Large intestine (tissue), 3 donors: ENCODE data around the gene RPP21. TPM values are rescaled to one million over a fixed set of nuclear protein-coding genes. Genes with fewer than 3 reads are reported as not detected.

Source experiments
- DNase-seq, 2 donors: peaks; one replicate each; pipeline versions ENCODE4 v3.0.0 to v3.0.0-alpha.2; 2013
- H3K27ac ChIP-seq: one replicate; pipeline ENCODE4 v1.5.1; 2013; ENCODE audit warnings: low read length
- H3K27me3 ChIP-seq: 2 replicates; pipeline ENCODE4 v1.6.1; 2013; ENCODE audit warnings: low read length; ENCODE audit not compliant: control insufficient read depth, insufficient read depth
- H3K36me3 ChIP-seq: 2 replicates; pipeline ENCODE4 v1.6.1; 2013; ENCODE audit warnings: low read length; ENCODE audit not compliant: control insufficient read depth, insufficient read depth
- H3K4me1 ChIP-seq: one replicate; pipeline ENCODE4 v1.6.1; 2013; ENCODE audit warnings: low read length; ENCODE audit not compliant: control insufficient read depth, insufficient read depth
- H3K4me3 ChIP-seq: one replicate; pipeline ENCODE4 v1.5.1; 2013; ENCODE audit warnings: low read length
- H3K9me3 ChIP-seq: one replicate; pipeline ENCODE4 v1.6.1; 2013; ENCODE audit warnings: mild to moderate bottlenecking, low read depth, low read length, moderate library complexity; ENCODE audit not compliant: control insufficient read depth
- WGBS: methylation state at CpG from one replicate; pipeline ENCODE4 v1.1.5; 2013; ENCODE audit warnings: low lambda C conversion rate; ENCODE audit not compliant: insufficient coverage; 5-methylcytosine and 5-hydroxymethylcytosine counted together
- polyA plus RNA-seq: library from polyadenylated mRNA; unstranded; fragments of 120-200 nt; gene quantifications from one replicate; pipeline ENCODE4 v1.2.1, GENCODE V29; 2013

Gene RPP21
- polyA plus RNA-seq, 1 donor = 64.7 TPM

DNA sequence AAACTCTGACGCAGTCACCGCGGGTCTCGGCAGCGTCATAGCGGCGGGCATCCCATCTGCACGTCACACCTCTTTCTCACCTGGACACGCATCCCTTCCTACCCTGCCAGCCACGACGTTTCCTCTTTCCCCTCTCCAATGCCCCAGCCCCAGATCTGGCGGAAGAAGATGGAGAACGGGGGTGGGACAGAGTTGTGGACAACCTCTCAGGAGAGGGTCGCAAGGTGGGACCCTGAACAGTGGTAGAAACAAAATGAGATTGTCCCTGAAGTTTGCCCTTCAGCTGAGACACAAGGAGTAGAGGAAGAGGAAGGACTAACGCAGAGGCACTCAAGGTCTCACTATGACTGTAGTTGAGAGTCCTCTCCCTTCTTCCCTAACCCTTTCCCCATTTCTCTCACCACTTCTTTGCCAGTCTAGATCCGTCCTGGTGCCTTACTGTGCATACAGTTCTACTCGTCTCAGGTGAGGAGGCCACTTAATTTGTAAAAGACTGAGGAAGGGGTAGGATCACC, 17.7 kb upstream of the RPP21 start:
- DNase-seq = no peak
- H3K4me1 ChIP-seq = peaks cover 15% of the 10 kb centered on the region
- peaks cover 22% of the 10 kb centered on the region for H3K36me3 ChIP-seq

DNA sequence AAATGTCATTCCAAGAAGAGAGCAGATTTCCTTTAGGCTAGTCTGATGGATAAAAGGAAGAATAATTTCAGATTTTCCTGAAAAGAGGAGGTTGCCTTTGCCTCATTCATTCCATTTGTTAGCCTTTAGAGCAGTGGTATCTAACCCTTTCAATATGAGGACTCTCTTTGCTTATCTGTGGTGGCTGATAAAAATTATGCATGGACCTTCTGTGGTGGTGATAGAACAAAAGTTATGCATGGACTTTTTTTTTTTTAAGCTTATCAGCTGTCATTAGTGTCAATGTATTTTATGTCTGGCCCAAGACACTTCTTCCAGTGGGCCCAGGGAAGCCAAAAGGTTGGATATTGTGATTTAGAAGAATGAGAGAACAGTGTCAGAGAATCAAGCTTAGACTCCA, 16.6 kb upstream of the RPP21 start:
- DNase-seq = no peak
- Histone ChIP-seq H3K27ac (no peak overlapping the region), H3K27me3 (no peaks in the 10 kb centered on the region), H3K9me3 (no peaks in the 10 kb centered on the region), H3K4me3 (no peak overlapping the region), H3K4me1 (peaks cover 15% of the 10 kb centered on the region), H3K36me3 (peaks cover 22% of the 10 kb centered on the region)

More for the DNA sequence above, 17.7 kb upstream of the RPP21 start:
- Histone ChIP-seq H3K27me3 (no peaks in the 10 kb centered on the region), H3K4me3 (peak overlapping the region; percentile 85), H3K27ac (peak overlapping the region; percentile 88), H3K9me3 (no peaks in the 10 kb centered on the region)
- no CpG with 5 or more reads among the region's 17 CpGs for WGBS

DNA sequence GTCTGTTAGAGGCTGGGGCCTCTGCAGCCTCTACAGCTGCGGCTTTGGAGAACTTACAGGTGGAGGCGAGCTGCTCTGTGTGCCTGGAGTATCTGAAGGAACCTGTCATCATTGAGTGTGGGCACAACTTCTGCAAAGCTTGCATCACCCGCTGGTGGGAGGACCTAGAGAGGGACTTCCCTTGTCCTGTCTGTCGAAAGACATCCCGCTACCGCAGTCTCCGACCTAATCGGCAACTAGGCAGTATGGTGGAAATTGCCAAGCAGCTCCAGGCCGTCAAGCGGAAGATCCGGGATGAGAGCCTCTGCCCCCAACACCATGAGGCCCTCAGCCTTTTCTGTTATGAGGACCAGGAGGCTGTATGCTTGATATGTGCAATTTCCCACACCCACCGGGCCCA, 15.6 kb upstream of the RPP21 start:
- H3K27ac ChIP-seq = no peak overlapping the region

DNA sequence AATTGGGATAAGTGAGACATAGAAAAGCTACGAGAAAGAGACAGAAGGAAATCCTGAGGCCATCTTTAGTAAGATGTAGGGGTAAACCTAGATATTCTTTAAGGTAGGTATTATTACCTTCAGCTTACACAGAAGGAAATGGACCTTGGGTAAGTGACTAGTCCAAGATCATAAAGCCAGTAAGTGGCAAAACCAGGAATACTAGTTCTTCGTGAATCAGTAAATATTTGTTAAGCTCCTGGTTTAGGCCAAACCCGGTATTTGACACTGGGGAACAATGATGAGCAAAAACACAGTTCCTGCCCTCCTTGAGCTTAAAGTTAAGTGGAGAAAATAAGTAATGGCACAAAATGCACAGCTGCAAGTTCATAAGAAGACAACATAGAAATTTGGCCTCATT, 13.0 kb upstream of the RPP21 start:
- Histone ChIP-seq H3K27me3 (no peaks in the 10 kb centered on the region), H3K4me1 (peaks cover 6% of the 10 kb centered on the region), H3K9me3 (no peaks in the 10 kb centered on the region), H3K36me3 (peaks cover 44% of the 10 kb centered on the region), H3K27ac (no peak overlapping the region), H3K4me3 (no peak overlapping the region)
- DNase-seq = no peak
- WGBS = 74% methylated on average over 3 of the region's 3 CpGs

More for the DNA sequence above, 15.6 kb upstream of the RPP21 start:
- no peak overlapping the region for H3K4me3 ChIP-seq
- H3K27me3 ChIP-seq = no peaks in the 10 kb centered on the region
- H3K9me3 ChIP-seq = no peaks in the 10 kb centered on the region
- H3K36me3 ChIP-seq = peaks cover 29% of the 10 kb centered on the region
- no peak for DNase-seq
- no CpG with 5 or more reads among the region's 12 CpGs for WGBS
- H3K4me1 ChIP-seq = peaks cover 13% of the 10 kb centered on the region

DNA sequence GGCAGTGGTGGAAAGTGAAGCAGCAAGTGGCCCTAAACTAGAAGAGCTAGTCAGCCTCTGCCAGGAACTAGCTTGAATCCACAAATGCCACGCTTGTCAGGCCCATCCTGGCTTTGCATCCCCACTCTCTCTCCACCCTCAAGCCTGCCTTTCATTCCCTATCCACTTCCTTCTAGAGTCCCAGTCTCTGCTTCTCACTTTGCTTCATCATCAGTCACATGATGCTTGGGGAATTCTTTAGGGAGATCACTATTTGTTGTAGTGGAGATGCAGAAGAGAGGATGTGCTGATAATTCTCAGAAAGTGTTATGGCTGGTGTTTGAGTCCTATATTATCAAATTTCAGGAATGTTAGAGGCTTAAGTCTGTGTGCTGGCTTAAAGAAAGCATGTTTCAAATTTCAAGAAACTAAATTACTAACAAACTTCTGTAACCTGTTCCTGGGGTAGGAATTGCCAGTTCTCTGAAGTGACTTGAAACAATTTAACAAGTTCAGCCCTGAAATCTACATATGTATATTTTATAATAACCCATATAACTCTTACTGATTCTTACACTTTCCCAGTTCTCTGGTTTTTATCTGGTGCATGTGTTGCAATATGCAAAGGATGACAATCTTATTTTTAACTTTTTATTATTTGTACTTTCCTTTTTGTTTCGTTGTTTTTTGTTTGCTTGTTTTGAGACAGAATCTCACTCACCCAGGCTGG, 10.7 kb upstream of the RPP21 start:
- Histone ChIP-seq H3K9me3 (no peaks in the 10 kb centered on the region), H3K36me3 (peaks cover 45% of the 10 kb centered on the region), H3K4me3 (no peak overlapping the region), H3K27ac (no peak overlapping the region), H3K27me3 (no peaks in the 10 kb centered on the region), H3K4me1 (no peaks in the 10 kb centered on the region)
- 100% methylated on average over 1 of the region's 2 CpGs for WGBS
- no peak for DNase-seq

DNA sequence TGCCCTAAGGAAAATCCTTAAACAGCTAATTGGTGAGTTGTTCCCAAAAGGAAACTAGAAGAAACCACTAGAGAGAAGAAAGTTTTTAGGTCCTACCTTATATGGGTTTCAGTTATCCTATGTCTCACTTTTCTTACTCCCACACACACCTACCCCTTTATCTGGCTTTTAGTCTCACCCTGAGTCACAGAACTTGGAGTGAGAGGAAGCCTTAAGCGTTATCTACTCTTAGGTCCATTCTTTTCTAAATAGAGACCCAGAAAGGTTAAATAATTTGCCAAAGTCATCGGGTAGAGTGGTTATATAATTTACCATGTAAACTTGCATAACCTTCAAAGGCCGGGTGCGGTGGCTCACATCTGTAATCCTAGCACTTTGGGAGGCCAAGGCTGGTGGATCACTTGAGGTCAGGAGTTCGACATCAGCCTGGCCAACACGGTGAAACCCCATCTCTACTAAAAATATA, 4.3 kb upstream of the RPP21 start:
- Histone ChIP-seq H3K27ac (no peak overlapping the region), H3K9me3 (no peaks in the 10 kb centered on the region), H3K27me3 (no peaks in the 10 kb centered on the region), H3K4me3 (no peak overlapping the region), H3K36me3 (peaks cover 40% of the 10 kb centered on the region), H3K4me1 (no peaks in the 10 kb centered on the region)
- no peak for DNase-seq
- WGBS = no CpG with 5 or more reads among the region's 6 CpGs

DNA sequence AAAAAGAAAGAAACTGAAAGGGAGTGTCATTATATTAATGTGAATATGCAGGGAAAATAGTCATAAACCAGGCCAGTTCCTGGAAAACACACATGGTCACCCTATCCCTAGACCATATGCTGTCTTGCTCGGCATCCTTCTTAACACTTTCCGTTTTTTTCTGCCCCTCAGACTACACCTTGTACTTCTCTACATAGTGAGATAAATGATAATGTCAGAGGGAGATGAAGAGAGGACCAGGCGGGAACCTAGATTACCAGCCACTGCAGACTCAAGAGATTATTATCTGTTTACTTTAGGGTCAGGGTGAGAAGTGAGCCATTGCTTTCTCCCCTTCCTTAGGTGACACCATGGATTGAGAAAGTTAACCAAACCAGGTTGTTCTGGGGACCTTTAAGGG, 3.7 kb upstream of the RPP21 start:
- Histone ChIP-seq H3K36me3 (peaks cover 34% of the 10 kb centered on the region), H3K4me1 (no peaks in the 10 kb centered on the region)

DNA sequence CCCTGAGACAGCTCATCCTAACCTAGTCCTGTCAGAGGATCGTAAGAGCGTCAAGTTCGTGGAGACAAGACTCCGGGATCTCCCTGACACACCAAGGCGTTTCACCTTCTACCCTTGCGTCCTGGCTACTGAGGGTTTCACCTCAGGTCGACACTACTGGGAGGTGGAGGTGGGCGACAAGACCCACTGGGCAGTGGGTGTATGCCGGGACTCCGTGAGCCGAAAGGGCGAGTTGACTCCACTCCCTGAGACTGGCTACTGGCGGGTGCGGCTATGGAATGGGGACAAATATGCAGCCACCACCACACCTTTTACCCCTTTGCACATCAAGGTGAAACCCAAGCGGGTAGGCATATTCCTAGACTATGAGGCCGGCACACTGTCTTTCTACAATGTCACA, 3.2 kb upstream of the RPP21 start:
- Histone ChIP-seq H3K9me3 (no peaks in the 10 kb centered on the region), H3K27me3 (no peaks in the 10 kb centered on the region), H3K4me3 (no peak overlapping the region), H3K4me1 (no peaks in the 10 kb centered on the region), H3K36me3 (peaks cover 34% of the 10 kb centered on the region), H3K27ac (no peak overlapping the region)
- DNase-seq = no peak
- WGBS = no CpG with 5 or more reads among the region's 16 CpGs

More for the DNA sequence above, 3.7 kb upstream of the RPP21 start:
- no peak overlapping the region for H3K27ac ChIP-seq
- no peaks in the 10 kb centered on the region for H3K27me3 ChIP-seq
- H3K4me3 ChIP-seq = no peak overlapping the region
- DNase-seq = no peak
- no peaks in the 10 kb centered on the region for H3K9me3 ChIP-seq
- WGBS = 100% methylated on average over 1 of the region's 3 CpGs

DNA sequence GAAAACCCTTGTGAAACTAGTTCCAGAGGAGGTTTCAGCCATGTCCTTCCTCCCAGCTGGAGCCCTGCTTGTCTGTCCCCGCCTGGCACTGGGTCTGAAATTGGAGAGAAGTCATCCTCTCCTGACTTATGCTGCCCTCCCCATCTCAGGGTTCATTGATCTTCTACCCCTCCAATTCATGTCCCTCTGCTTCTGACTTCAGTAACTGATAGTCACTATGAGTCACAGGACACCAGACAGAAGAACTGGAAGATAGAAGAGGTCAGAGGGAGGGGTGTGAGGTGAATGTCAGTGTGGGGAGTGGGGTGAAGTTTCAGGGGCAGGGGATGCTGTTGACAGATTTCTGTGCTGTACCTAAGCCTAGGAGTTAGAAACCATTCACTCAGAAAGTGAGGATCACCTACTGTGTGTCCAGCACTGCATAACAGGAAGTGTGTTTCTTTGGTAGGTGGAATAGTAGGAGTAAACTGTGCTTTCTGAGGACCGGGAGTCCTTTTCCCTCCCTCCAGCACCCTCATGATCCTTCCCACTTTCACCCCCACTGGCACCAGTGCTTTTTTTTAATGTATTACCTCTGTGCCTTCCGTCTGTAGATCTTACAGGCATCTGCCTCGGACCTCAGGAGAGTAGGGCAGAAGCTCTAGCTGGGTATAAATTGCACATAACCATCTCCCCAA, 627 bp upstream of the RPP21 start:
- peaks cover 34% of the 10 kb centered on the region for H3K36me3 ChIP-seq
- no peaks in the 10 kb centered on the region for H3K4me1 ChIP-seq
- H3K4me3 ChIP-seq = peak overlapping the region; percentile 95
- no peaks in the 10 kb centered on the region for H3K9me3 ChIP-seq
- DNase-seq = no peak
- WGBS = no CpG with 5 or more reads among the region's 4 CpGs
- no peak overlapping the region for H3K27ac ChIP-seq
- no peaks in the 10 kb centered on the region for H3K27me3 ChIP-seq

DNA sequence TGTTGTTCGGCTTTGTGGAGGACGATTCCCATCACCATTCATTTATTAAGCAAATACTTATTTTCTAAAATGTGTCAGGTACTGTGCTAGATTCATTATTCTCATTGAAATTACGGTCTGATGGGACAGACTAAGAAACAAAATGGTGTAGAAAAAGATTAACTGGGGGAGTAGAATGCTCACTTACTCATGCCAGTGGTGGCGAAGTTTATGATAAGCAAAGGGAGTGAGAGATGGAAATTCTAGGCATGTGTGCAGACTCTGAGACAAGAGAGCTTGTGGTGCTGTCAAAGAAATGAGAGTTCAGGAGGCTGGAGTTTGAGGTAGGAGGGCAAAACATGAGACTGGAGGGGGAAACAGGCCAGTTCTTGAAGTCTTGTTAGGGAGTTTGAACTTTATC, 896 bp downstream of the RPP21 start:
- WGBS = 57% methylated on average over 1 of the region's 4 CpGs
- peaks cover 20% of the 10 kb centered on the region for H3K36me3 ChIP-seq
- no peaks in the 10 kb centered on the region for H3K4me1 ChIP-seq
- H3K27me3 ChIP-seq = no peaks in the 10 kb centered on the region
- H3K9me3 ChIP-seq = no peaks in the 10 kb centered on the region
- peak overlapping the region; percentile 95 for H3K4me3 ChIP-seq
- DNase-seq = no peak
- no peak overlapping the region for H3K27ac ChIP-seq
